RPMI8226 (cell line): ENCODE measurements around the gene PLEKHA4.
"Not testable (repeated sequence)": the region's sequence is repeated elsewhere in the genome, so short reads cannot be mapped to it uniquely, and the experiment has no call there.

Source experiments
- DNase-seq: peaks from one replicate; pipeline ENCODE4 v3.0.0-alpha.2; 2015

Gene PLEKHA4

GRCh38 chr19:48868114-48868886 is at the start of gene PLEKHA4:
Gene PLEKHA4, minus strand, starts transcription at chr19:48868617. Its CDS starts 997 bp downstream, at chr19:48867620.
- no peak for DNase-seq

GRCh38 chr19:48918071-48918470 is 49.7 kb upstream of the PLEKHA4 start:
- DNase-seq, result no peak

GRCh38 chr19:48915757-48916156 is 47.3 kb upstream of the PLEKHA4 start:
- DNase-seq, result no peak

DNA sequence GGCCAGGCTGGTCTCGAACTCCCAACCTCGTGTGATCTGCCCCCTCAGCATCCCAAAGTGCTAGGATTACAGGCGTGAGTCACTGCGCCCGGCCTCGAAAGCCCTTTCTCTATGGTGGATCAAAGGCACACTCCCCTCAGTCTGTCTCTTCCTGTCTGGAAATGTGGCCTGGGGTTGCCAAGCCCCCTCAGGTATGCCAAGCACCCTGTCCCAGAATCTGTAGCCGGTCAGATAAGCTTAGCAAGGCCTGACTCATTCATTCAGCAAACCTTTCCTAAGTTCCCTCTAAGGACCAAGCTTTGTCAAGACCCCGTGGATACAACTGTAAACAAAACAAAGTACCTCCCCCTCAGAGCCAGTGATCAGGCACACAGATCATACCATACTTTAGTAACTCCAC is 45.8 kb upstream of the PLEKHA4 start:
- no peak for DNase-seq

DNA sequence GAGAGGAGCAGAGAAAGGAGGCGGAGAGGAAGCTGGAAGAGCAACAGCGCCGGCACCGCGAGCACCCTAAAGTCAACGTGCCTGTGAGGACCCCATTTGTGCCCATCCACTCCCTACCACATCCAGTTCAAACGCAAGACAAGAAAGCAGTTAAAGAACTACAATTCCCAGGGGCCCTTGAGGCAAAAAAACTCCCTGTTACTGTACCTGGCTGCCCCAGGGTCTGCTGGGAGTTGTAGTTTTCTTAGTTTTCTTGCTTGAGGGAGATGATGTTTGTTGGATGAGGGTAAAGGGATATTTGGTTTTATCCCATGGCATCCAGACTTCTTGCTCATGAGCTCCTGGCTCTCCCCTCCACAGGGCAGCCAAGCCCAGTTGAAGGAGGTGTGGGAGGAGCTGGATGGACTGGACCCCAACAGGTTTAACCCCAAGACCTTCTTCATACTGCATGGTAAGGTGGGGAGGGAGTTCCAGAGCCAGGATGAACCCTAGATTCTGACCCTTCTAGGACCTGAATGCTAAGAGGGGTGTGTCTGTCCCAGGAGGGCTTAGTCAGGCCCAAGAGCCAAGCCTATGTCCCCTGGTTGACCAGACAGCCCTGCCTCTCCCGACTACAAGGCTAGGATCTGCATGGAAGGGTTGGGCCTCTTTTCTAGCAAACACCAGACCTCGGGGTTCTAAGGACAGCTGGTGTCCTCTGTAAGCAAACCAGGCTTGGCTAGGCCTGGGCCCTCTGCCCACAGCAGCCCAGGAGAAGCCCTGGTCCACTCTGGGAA is 44.9 kb upstream of the PLEKHA4 start:
- peak; percentile 8 for DNase-seq

- DNase-seq, result no peak
Observed at GRCh38 chr19:48910803-48911202, 42.4 kb upstream of the PLEKHA4 start.

DNA sequence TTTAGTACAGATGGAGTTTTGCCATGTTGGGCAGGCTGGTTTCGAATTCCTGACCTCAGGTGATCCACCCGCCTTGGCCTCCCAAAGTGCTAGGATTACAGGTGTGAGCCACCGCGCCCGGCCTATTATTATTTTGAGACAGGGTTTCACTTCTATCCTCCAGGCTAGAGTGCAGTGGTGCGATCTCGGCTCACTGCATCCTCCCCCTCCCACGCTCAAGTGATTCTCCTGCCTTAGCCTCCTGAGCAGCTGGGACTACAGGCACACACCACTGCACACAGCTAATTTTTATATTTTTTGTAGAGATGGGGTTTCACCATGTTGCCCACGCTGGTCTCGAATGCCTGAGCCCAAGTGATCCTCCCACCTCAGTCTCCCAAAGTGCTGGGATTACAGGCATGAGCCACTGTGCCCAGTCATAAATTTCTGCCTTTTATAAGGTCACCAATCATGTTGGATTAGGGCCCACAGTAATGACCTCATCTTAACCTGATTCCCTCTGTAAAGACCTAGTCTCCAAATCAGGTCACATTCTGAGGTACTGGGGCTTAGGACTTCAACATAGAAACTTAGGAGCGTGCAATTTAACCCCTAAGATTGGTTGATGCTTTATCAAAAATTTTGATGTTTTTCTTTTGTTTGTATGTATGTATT is 41.1 kb upstream of the PLEKHA4 start:
- not testable (repeated sequence) for DNase-seq

DNA sequence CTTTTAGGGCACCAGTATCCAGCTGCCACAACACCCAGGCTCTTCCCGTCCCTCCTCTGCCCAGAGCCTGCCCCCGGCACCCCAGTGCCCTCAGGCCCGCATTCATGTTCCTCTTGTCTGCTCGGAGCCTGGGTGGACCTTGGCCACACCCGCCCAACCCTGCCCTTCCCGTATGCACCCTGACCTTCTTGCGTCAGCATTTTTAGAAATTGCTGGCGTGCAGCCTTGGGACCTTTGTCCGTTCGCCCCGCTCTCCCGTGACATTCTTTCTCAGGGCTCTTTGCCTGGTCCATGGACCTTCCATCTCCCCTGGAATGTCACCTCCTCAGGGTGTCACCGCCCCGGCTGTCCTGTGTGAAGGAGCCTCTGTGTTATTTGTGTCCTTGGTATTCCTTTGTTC is 39.3 kb upstream of the PLEKHA4 start:
- DNase-seq, result no peak

GRCh38 chr19:48906324-48906723 is 37.9 kb upstream of the PLEKHA4 start:
- DNase-seq, result no peak

- DNase-seq, result no peak
Observed at GRCh38 chr19:48905664-48906063, 37.2 kb upstream of the PLEKHA4 start.

- not testable (repeated sequence) for DNase-seq
Observed at GRCh38 chr19:48903788-48904187, 35.4 kb upstream of the PLEKHA4 start.

DNA sequence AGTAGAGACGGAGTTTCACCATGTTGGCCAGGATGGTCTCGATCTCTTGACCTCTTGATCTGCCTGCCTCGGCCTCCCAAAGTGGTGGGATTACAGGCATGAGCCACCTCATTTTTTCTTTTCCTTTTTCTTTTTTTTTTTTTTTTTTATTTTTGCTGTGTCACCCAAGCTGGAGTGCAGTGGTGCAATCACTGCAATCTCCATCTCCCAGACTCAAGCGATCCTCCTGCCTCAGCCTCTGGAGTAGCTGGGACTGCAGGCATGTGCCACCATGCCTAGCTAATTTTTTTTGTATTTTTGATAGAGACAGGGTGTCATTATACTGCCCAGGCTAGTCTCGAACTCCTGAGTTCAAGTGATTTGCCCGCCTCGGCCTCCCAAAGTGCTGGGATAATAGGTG is 33.9 kb upstream of the PLEKHA4 start:
- DNase-seq, result not testable (repeated sequence)

- peak; percentile 24 for DNase-seq
Observed at GRCh38 chr19:48900477-48901406, 32.3 kb upstream of the PLEKHA4 start.

DNA sequence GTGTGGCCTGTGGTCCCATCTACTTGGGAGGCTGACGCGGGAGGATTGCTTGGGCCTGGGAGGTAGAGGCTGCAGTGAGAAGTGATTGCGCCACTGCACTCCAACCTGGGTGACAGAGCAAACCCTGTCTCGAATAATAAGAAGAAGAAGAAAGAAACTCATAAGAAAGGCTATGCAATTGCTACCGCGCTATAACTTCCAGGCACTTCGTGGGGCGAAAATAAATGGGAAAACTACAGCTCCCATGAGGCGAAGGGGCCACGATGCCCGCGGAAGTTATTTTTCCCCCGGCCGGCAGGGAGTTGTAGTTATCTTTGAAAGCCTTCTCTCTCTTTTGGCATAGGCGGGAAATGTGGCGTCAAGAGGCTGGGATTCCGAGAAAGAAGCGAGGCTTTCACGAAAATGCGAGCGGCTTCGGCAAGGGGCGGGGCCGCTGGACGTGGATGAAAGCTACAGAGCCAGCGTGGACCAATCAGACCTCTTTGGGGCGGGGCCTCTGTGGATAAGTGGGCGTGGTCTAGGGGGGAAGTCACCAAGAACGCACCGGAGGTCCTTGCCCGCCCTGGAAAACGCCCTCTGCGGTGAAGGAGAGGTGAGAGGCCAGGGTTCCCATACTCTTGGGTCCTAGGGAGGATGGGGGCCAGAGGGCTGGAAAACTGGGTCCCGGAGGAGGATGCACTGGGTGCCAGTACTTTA is 31.5 kb upstream of the PLEKHA4 start, which contains the start of gene NUCB1:
NUCB1 (plus strand) TSS at position 532 of the 696 bp plus-strand sequence. CDS start 485 bp downstream, outside the sequence.
- peak; percentile 97 for DNase-seq

DNA sequence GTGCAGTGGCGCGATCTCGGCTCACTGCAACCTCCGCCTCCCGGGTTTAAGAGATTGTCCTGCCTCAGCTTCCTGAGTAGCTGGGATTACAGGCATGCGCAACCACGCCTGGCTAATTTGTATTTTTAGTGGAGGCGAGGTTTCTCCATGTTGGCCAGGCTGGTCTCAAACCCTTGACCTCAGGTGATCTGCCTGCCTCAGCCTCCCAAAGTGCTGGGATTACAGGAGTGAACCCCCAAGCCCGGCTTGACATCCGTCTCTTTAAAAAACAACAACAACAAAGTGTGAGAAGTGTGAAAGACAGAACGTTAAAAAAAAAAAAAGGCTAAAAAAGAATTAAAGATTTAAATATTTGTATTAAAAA is 31.0 kb upstream of the PLEKHA4 start:
- not testable (repeated sequence) for DNase-seq

GRCh38 chr19:48897181-48897580 is 28.8 kb upstream of the PLEKHA4 start:
- DNase-seq, result no peak

DNA sequence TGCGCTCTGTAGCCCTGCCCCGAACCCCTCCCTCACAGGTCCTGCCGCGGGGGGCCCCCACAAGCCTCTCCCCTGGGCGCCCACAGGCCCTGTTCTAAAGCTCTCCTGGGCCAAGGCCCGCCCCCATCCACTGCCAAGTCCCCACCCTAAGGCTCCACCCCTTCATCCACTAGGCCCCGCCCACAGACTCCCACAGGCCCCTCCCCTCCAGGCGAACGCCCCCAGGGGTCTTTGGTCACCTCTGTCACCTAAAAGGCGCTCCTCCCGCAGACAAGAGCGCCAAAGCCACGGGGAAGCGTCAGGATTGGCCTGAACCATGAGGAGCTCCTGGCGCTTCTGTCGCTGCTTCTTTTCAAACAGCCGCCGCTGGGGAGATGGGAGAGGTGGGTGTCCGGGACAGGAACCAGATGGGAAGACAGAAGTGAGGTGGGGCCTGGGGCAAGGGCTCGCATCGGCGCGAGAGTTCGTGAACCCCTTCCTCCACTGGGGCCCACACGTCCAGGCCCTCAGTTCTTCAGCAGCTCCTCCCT is 27.8 kb upstream of the PLEKHA4 start:
- no peak for DNase-seq

- no peak for DNase-seq
Observed at GRCh38 chr19:48895226-48895625, 26.8 kb upstream of the PLEKHA4 start.

DNA sequence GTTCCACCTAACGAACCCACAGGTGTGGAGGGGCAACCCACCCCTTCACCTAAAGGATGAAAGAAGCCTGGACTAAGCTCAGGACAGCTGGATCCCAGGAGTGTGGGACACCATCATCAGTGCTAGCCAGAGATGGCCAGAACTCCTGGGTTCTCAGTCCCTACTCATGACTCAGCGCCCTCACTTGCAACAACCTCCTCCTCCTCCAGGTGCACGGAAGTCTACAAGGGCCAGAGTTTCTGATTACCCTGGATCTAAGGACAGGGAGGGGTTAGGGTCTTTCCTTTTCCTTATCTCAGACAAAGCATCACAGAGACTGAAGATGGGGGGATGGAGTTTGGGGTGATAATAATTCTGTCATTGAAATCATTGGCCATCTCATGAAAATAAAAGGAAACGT is 22.1 kb upstream of the PLEKHA4 start:
- no peak for DNase-seq

DNA sequence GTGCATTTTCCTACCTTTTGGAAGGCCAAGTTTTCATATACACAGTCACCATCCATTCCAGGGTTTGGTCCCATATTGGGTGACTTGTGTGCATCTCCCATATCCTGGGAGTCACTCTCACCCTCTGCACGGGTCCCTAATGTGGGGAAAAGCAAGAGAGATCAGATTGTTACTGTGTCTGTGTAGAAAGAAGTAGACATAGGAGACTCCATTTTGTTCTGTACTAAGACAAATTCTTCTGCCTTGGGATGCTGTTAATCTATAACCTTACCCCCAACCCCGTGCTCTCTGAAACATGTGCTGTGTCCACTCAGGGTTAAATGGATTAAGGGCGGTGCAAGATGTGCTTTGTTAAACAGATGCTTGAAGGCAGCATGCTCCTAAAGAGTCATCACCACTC is 21.1 kb upstream of the PLEKHA4 start:
- DNase-seq, result not testable (repeated sequence)

- DNase-seq, result no peak
Observed at GRCh38 chr19:48887861-48888612, 19.6 kb upstream of the PLEKHA4 start.
